IMR-90 (cell line): ENCODE results near the gene E2F4. TPM values are rescaled to one million over a fixed set of nuclear protein-coding genes. Genes with fewer than 3 reads are reported as not detected.

Source experiments
- ELK1 ChIP-seq: fragments of 150-350 bp; IDR thresholded peaks from 2 replicates; pipeline ENCODE4 v1.6.1; 2016; ENCODE audit warnings: low read depth, mild to moderate bottlenecking, low read length, moderate library complexity, borderline replicate concordance
- MAFK ChIP-seq: IDR thresholded peaks from 2 replicates; pipeline ENCODE4 v1.6.1; 2012; ENCODE audit warnings: low read depth, low read length, improper control_type of control experiment
- USF2 ChIP-seq: fragments of 150-350 bp; IDR thresholded peaks from 2 replicates; pipeline ENCODE4 v1.6.1; 2017; ENCODE audit warnings: mild to moderate bottlenecking, antibody characterized with exemption, low read length, low read depth
- polyA plus RNA-seq, 3 experiments: library from polyadenylated mRNA; depleted of rRNA; stranded (reverse); fragments of >200 nt; gene quantifications; 2 replicates each; pipeline ENCODE4 v1.2.3, GENCODE V29; 2012; ENCODE audit warnings: low replicate concordance in 1 of 3
- total RNA-seq: library from RNA; depleted of rRNA; stranded (reverse); fragments of >200 nt; gene quantifications from 2 replicates; pipeline ENCODE4 v1.2.3, GENCODE V29; 2012

E2F4 gene
- total and polyA plus RNA-seq, 2 of the 4 experiments (the other 2 are of a cell fraction): 63.4 to 103 TPM

GRCh38 chr16:67242138-67242730, 50.3 kb downstream of the E2F4 start (continued):
- no peak for TF ChIP-seq ELK1
- TF ChIP-seq MAFK: no peak
- TF ChIP-seq USF2: no peak
